Measurements from ENCODE around the gene DMRT3. TPM values are rescaled to one million over a fixed set of nuclear protein-coding genes. Genes with fewer than 3 reads are reported as not detected.

Gene DMRT3
- total and polyA plus RNA-seq, 4 experiments from 2014 or later, result not detected

GRCh38 chr9:942805-943580 is 33.5 kb upstream of the DMRT3 start:
- H3K4me3 Mint-ChIP-seq, result no peak overlapping the region
- H3K4me1 ChIP-seq (ENCODE audit: insufficient read depth, low read length), result no peaks in the 10 kb centered on the region
- peaks cover 0 to 5% of the 10 kb centered on the region in 2 donors for H3K36me3 Mint-ChIP-seq
- no peaks in the 10 kb centered on the region for H3K9me3 ChIP-seq (ENCODE audit: control insufficient read depth in 1 of 2, low read length in 2 of 2)
- H3K27me3 Mint-ChIP-seq, result peaks cover 20 to 29% of the 10 kb centered on the region in 2 donors
- intact Hi-C loops (cut with micrococcal nuclease), result no loop called here
- H3K27ac ChIP-seq (ENCODE audit: low read depth, low read length), result no peak overlapping the region
- H3K4me1 Mint-ChIP-seq, result no peaks in the 10 kb centered on the region
- H3K27ac Mint-ChIP-seq, result no peak overlapping the region
- H3K9me3 Mint-ChIP-seq, result peaks cover 6 to 19% (median 11%) of the 10 kb centered on the region in 8 donors
- no peak overlapping the region for H3K4me3 ChIP-seq (ENCODE audit: low read length in 2 of 2)
- H3K27me3 ChIP-seq (ENCODE audit: insufficient read depth, low read length), result peaks cover 1% of the 10 kb centered on the region
- no peak for DNase-seq
- no peaks in the 10 kb centered on the region for H3K36me3 ChIP-seq (ENCODE audit: insufficient read depth, low read length)
- CTCF ChIA-PET (ENCODE audit: partially characterized antibody), result no interaction called here
- POLR2A ChIA-PET (ENCODE audit: partially characterized antibody), result no interaction called here

GRCh38 chr9:947985-948384 is 28.5 kb upstream of the DMRT3 start:
- Mint-ChIP-seq H3K36me3 (no peaks in the 10 kb centered on the region), H3K27me3 (peaks cover 27 to 34% of the 10 kb centered on the region in 2 donors), H3K4me1 (no peaks in the 10 kb centered on the region), H3K9me3 (no peaks in the 10 kb centered on the region), H3K4me3 (no peak overlapping the region), H3K27ac (no peak overlapping the region)
- no peaks in the 10 kb centered on the region for H3K36me3 ChIP-seq (ENCODE audit: insufficient read depth, low read length)
- peaks cover 6% of the 10 kb centered on the region for H3K27me3 ChIP-seq (ENCODE audit: insufficient read depth, low read length)
- H3K9me3 ChIP-seq (ENCODE audit: control insufficient read depth in 1 of 2, low read length in 2 of 2), result no peaks in the 10 kb centered on the region
- H3K4me3 ChIP-seq (ENCODE audit: low read length in 2 of 2), result no peak overlapping the region
- ChIA-PET POLR2A (ENCODE audit: partially characterized antibody) (no interaction called here), CTCF (ENCODE audit: partially characterized antibody) (interaction anchor here (1.7 kb wide), 1 partner anchor 47 kb away, joined by 3 read pairs; no protein-coding TSS in a partner anchor)
- intact Hi-C loops (cut with micrococcal nuclease), result no loop called here
- no peak for DNase-seq
- H3K4me1 ChIP-seq (ENCODE audit: insufficient read depth, low read length), result no peaks in the 10 kb centered on the region
- H3K27ac ChIP-seq (ENCODE audit: low read depth, low read length), result no peak overlapping the region

- CTCF ChIA-PET (ENCODE audit: partially characterized antibody), result no interaction called here
These were observed 28.0 kb upstream of the DMRT3 start for GRCh38 chr9:948497-948896.

GRCh38 chr9:950139-950538 is 26.3 kb upstream of the DMRT3 start:
- no peaks in the 10 kb centered on the region for H3K4me1 Mint-ChIP-seq
- H3K4me3 Mint-ChIP-seq, result no peak overlapping the region
- H3K9me3 Mint-ChIP-seq, result no peaks in the 10 kb centered on the region
- no peaks in the 10 kb centered on the region for H3K36me3 Mint-ChIP-seq
- H3K27ac Mint-ChIP-seq, result no peak overlapping the region
- Histone ChIP-seq H3K27me3 (ENCODE audit: insufficient read depth, low read length) (peaks cover 6% of the 10 kb centered on the region), H3K9me3 (ENCODE audit: control insufficient read depth in 1 of 2, low read length in 2 of 2) (no peaks in the 10 kb centered on the region), H3K36me3 (ENCODE audit: insufficient read depth, low read length) (no peaks in the 10 kb centered on the region), H3K27ac (ENCODE audit: low read depth, low read length) (no peak overlapping the region), H3K4me3 (ENCODE audit: low read length in 2 of 2) (no peak overlapping the region), H3K4me1 (ENCODE audit: insufficient read depth, low read length) (no peaks in the 10 kb centered on the region)
- peaks cover 26 to 33% of the 10 kb centered on the region in 2 donors for H3K27me3 Mint-ChIP-seq
- intact Hi-C loops (cut with micrococcal nuclease), result no loop called here
- POLR2A ChIA-PET (ENCODE audit: partially characterized antibody), result no interaction called here
- CTCF ChIA-PET (ENCODE audit: partially characterized antibody), result no interaction called here
- no peak for DNase-seq

More at GRCh38 chr9:948497-948896, 28.0 kb upstream of the DMRT3 start:
- no peak overlapping the region for H3K27ac ChIP-seq (ENCODE audit: low read depth, low read length)
- no peaks in the 10 kb centered on the region for H3K4me1 ChIP-seq (ENCODE audit: insufficient read depth, low read length)
- peaks cover 6% of the 10 kb centered on the region for H3K27me3 ChIP-seq (ENCODE audit: insufficient read depth, low read length)
- no peak overlapping the region for H3K4me3 ChIP-seq (ENCODE audit: low read length in 2 of 2)
- no peaks in the 10 kb centered on the region for H3K4me1 Mint-ChIP-seq
- H3K27me3 Mint-ChIP-seq, result peaks cover 26 to 33% of the 10 kb centered on the region in 2 donors
- no peaks in the 10 kb centered on the region for H3K9me3 ChIP-seq (ENCODE audit: control insufficient read depth in 1 of 2, low read length in 2 of 2)
- H3K36me3 Mint-ChIP-seq, result no peaks in the 10 kb centered on the region
- H3K9me3 Mint-ChIP-seq, result no peaks in the 10 kb centered on the region
- intact Hi-C loops (cut with micrococcal nuclease), result no loop called here
- no peaks in the 10 kb centered on the region for H3K36me3 ChIP-seq (ENCODE audit: insufficient read depth, low read length)
- no peak overlapping the region for H3K27ac Mint-ChIP-seq
- H3K4me3 Mint-ChIP-seq, result no peak overlapping the region
- no peak for DNase-seq
- POLR2A ChIA-PET (ENCODE audit: partially characterized antibody), result no interaction called here

GRCh38 chr9:952546-952945 is 23.9 kb upstream of the DMRT3 start:
- Histone ChIP-seq H3K36me3 (ENCODE audit: insufficient read depth, low read length) (no peaks in the 10 kb centered on the region), H3K27me3 (ENCODE audit: insufficient read depth, low read length) (peaks cover 6% of the 10 kb centered on the region), H3K9me3 (ENCODE audit: control insufficient read depth in 1 of 2, low read length in 2 of 2) (no peaks in the 10 kb centered on the region), H3K27ac (ENCODE audit: low read depth, low read length) (no peak overlapping the region), H3K4me1 (ENCODE audit: insufficient read depth, low read length) (no peaks in the 10 kb centered on the region), H3K4me3 (ENCODE audit: low read length in 2 of 2) (no peak overlapping the region)
- Mint-ChIP-seq H3K4me3 (no peak overlapping the region), H3K4me1 (no peaks in the 10 kb centered on the region), H3K27ac (no peak overlapping the region), H3K9me3 (no peaks in the 10 kb centered on the region), H3K36me3 (no peaks in the 10 kb centered on the region), H3K27me3 (peaks cover 18 to 31% of the 10 kb centered on the region in 2 donors)
- no peak for DNase-seq
- POLR2A ChIA-PET (ENCODE audit: partially characterized antibody), result no interaction called here
- CTCF ChIA-PET (ENCODE audit: partially characterized antibody), result interaction anchor here (1.1 kb wide), 1 partner anchor 11 kb away, joined by 4 read pairs; no protein-coding TSS in a partner anchor
- intact Hi-C loops (cut with micrococcal nuclease), result no loop called here

GRCh38 chr9:959105-959504 is 17.4 kb upstream of the DMRT3 start:
- no peaks in the 10 kb centered on the region for H3K9me3 ChIP-seq (ENCODE audit: control insufficient read depth in 1 of 2, low read length in 2 of 2)
- no peaks in the 10 kb centered on the region for H3K4me1 ChIP-seq (ENCODE audit: insufficient read depth, low read length)
- no peaks in the 10 kb centered on the region for H3K27me3 ChIP-seq (ENCODE audit: insufficient read depth, low read length)
- no peak overlapping the region for H3K4me3 Mint-ChIP-seq
- H3K9me3 Mint-ChIP-seq, result peaks cover 0 to 2% (median 0%) of the 10 kb centered on the region in 8 donors
- H3K27me3 Mint-ChIP-seq, result peaks cover 23 to 28% of the 10 kb centered on the region in 2 donors
- no peak overlapping the region for H3K4me3 ChIP-seq (ENCODE audit: low read length in 2 of 2)
- DNase-seq, result no peak
- ChIA-PET POLR2A (ENCODE audit: partially characterized antibody) (no interaction called here), CTCF (ENCODE audit: partially characterized antibody) (no interaction called here)
- H3K36me3 ChIP-seq (ENCODE audit: insufficient read depth, low read length), result no peaks in the 10 kb centered on the region
- H3K27ac Mint-ChIP-seq, result no peak overlapping the region
- H3K4me1 Mint-ChIP-seq, result no peaks in the 10 kb centered on the region
- intact Hi-C loops (cut with micrococcal nuclease), result no loop called here
- H3K27ac ChIP-seq (ENCODE audit: low read depth, low read length), result no peak overlapping the region
- no peaks in the 10 kb centered on the region for H3K36me3 Mint-ChIP-seq

GRCh38 chr9:959914-960313 is 16.5 kb upstream of the DMRT3 start:
- peaks cover 3% of the 10 kb centered on the region for H3K27me3 ChIP-seq (ENCODE audit: insufficient read depth, low read length)
- Mint-ChIP-seq H3K27me3 (peaks cover 30 to 35% of the 10 kb centered on the region in 2 donors), H3K4me3 (no peak overlapping the region), H3K4me1 (no peaks in the 10 kb centered on the region), H3K9me3 (peaks cover 0 to 2% (median 0%) of the 10 kb centered on the region in 8 donors), H3K36me3 (no peaks in the 10 kb centered on the region), H3K27ac (no peak overlapping the region)
- H3K9me3 ChIP-seq (ENCODE audit: control insufficient read depth in 1 of 2, low read length in 2 of 2), result no peaks in the 10 kb centered on the region
- no peak for DNase-seq
- intact Hi-C loops (cut with micrococcal nuclease), result no loop called here
- H3K4me3 ChIP-seq (ENCODE audit: low read length in 2 of 2), result no peak overlapping the region
- H3K27ac ChIP-seq (ENCODE audit: low read depth, low read length), result no peak overlapping the region
- POLR2A ChIA-PET (ENCODE audit: partially characterized antibody), result no interaction called here
- no peaks in the 10 kb centered on the region for H3K4me1 ChIP-seq (ENCODE audit: insufficient read depth, low read length)
- no peaks in the 10 kb centered on the region for H3K36me3 ChIP-seq (ENCODE audit: insufficient read depth, low read length)
- CTCF ChIA-PET (ENCODE audit: partially characterized antibody), result no interaction called here

Data from CD4-positive, alpha-beta memory T cell (primary cell).